ENCODE data around the gene DPYD. TPM values are rescaled to one million over a fixed set of nuclear protein-coding genes. Genes with fewer than 3 reads are reported as not detected.

DPYD gene
- total RNA-seq, 4 donors from 2014 or later = 30.6 to 58.4 (median 35.4) TPM

- TF ChIP-seq POLR2A (IDR thresholded peaks at IDR 0.05) = no peak
- TF ChIP-seq CTCF (IDR thresholded peaks at IDR 0.05) = no peak
- no peaks in the 10 kb centered on the region for H3K36me3 ChIP-seq
- intact Hi-C loops (cut with DNase I) = no loop called here
- H3K4me1 ChIP-seq = no peaks in the 10 kb centered on the region
- no peak overlapping the region for H3K27ac ChIP-seq
- H3K27me3 ChIP-seq = no peaks in the 10 kb centered on the region
- no peaks in the 10 kb centered on the region for H3K9me3 ChIP-seq
- DNase-seq = no peak
- H3K4me3 ChIP-seq = no peak overlapping the region
Measured at GRCh38 chr1:97745912-97746311, 174.9 kb downstream of the DPYD start.

GRCh38 chr1:97744977-97745376, 175.9 kb downstream of the DPYD start:
- Histone ChIP-seq H3K4me3 (no peak overlapping the region), H3K27me3 (no peaks in the 10 kb centered on the region), H3K4me1 (no peaks in the 10 kb centered on the region), H3K9me3 (no peaks in the 10 kb centered on the region), H3K36me3 (no peaks in the 10 kb centered on the region), H3K27ac (no peak overlapping the region)
- intact Hi-C loops (cut with DNase I) = no loop called here
- no peak for DNase-seq
- TF ChIP-seq POLR2A (IDR thresholded peaks at IDR 0.05) = no peak
- TF ChIP-seq CTCF (IDR thresholded peaks at IDR 0.05) = no peak

- Histone ChIP-seq H3K27me3 (no peaks in the 10 kb centered on the region), H3K4me3 (no peak overlapping the region), H3K9me3 (no peaks in the 10 kb centered on the region), H3K27ac (no peak overlapping the region), H3K36me3 (peaks cover 0 to 11% (median 0%) of the 10 kb centered on the region in 3 donors), H3K4me1 (no peaks in the 10 kb centered on the region)
- intact Hi-C loops (cut with DNase I) = no loop called here
- no peak for DNase-seq
- 78 to 86% methylated on average over 3 of the region's 3 CpGs for WGBS, 2 donors
- TF ChIP-seq CTCF (IDR thresholded peaks at IDR 0.05) (no peak), POLR2A (IDR thresholded peaks at IDR 0.05) (no peak)
Measured at GRCh38 chr1:97743129-97743528, 177.7 kb downstream of the DPYD start.

GRCh38 chr1:97740891-97741290, 179.9 kb downstream of the DPYD start:
- Histone ChIP-seq H3K27me3 (no peaks in the 10 kb centered on the region), H3K4me3 (no peak overlapping the region), H3K4me1 (no peaks in the 10 kb centered on the region), H3K9me3 (no peaks in the 10 kb centered on the region), H3K36me3 (peaks cover 0 to 12% (median 0%) of the 10 kb centered on the region in 3 donors), H3K27ac (no peak overlapping the region)
- intact Hi-C loops (cut with DNase I) = no loop called here
- no peak for TF ChIP-seq POLR2A (IDR thresholded peaks at IDR 0.05)
- no peak for TF ChIP-seq CTCF (IDR thresholded peaks at IDR 0.05)
- no peak for DNase-seq
- 80% methylated on average over 1 of the region's 1 CpG; no CpG with 5 or more reads in 1 of the 2 donors for WGBS, 2 donors

- no peak for DNase-seq
- H3K27me3 ChIP-seq = no peaks in the 10 kb centered on the region
- H3K36me3 ChIP-seq = peaks cover 0 to 12% (median 0%) of the 10 kb centered on the region in 3 donors
- TF ChIP-seq POLR2A (IDR thresholded peaks at IDR 0.05) (no peak), CTCF (IDR thresholded peaks at IDR 0.05) (no peak)
- intact Hi-C loops (cut with DNase I) = no loop called here
- H3K4me1 ChIP-seq = no peaks in the 10 kb centered on the region
- no peak overlapping the region for H3K4me3 ChIP-seq
- 79 to 93% methylated on average over 2 of the region's 2 CpGs for WGBS, 2 donors
- no peak overlapping the region for H3K27ac ChIP-seq
- no peaks in the 10 kb centered on the region for H3K9me3 ChIP-seq
Measured at GRCh38 chr1:97739596-97740103, 181.2 kb downstream of the DPYD start.
